Omental fat pad (tissue), 4 donors: ENCODE results near the gene PEX5L. TPM values are rescaled to one million over a fixed set of nuclear protein-coding genes. Genes with fewer than 3 reads are reported as not detected.
"Not testable (repeated sequence)": the region's sequence is repeated elsewhere in the genome, so short reads cannot be mapped to it uniquely, and the experiment has no call there.

ENCODE experiments used
- ATAC-seq: fragments of 150-250 bp; one replicate; pipeline ENCODE4 v1.9.1; 2016; ENCODE audit warnings: mild to moderate bottlenecking, moderate library complexity; ENCODE audit not compliant: low FRiP score
- DNase-seq: peaks from one replicate; pipeline ENCODE4 v3.0.0-alpha.2; 2019; ENCODE audit warnings: low spot score
- total RNA-seq, 4 donors: library from RNA; depleted of rRNA; stranded (reverse); fragments of >200 nt; gene quantifications; one replicate each; pipeline ENCODE4 v1.1.0, GENCODE V29; 2016
- TF ChIP-seq, protein P1 (sequence below), 3 donors: fragments of 450-650 bp; IDR thresholded peaks; one replicate each; pipeline ENCODE4 v1.5.1; 2016 to 2017; ENCODE audit warnings: antibody characterized with exemption in 3 of 3, mild to moderate bottlenecking in 3 of 3, moderate library complexity in 2 of 3

The PEX5L gene
- total RNA-seq, 4 donors from 2014 or later, result 0.72 to 6.3 (median 1.1) TPM; not detected in 1

DNA sequence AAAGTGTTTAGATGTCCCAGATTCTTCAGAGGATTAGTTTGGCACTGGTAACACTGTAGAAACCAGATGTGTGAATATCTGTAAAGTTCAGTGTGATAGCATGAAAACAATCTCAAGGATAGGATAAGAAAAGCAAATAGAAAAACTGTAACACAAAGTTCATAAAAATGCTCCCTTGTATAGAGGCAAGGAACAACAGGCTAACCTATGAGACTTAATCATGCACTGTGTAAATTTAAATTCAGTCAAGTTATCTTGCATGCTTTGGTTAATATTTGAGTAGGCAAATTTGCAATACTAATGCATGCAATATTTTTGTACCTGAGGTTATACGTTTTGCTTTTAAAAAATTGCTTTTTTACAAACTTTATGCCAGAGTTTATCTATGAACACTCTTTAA is 239.5 kb downstream of the PEX5L start:
- no peak for DNase-seq
- TF ChIP-seq, protein P1, sequence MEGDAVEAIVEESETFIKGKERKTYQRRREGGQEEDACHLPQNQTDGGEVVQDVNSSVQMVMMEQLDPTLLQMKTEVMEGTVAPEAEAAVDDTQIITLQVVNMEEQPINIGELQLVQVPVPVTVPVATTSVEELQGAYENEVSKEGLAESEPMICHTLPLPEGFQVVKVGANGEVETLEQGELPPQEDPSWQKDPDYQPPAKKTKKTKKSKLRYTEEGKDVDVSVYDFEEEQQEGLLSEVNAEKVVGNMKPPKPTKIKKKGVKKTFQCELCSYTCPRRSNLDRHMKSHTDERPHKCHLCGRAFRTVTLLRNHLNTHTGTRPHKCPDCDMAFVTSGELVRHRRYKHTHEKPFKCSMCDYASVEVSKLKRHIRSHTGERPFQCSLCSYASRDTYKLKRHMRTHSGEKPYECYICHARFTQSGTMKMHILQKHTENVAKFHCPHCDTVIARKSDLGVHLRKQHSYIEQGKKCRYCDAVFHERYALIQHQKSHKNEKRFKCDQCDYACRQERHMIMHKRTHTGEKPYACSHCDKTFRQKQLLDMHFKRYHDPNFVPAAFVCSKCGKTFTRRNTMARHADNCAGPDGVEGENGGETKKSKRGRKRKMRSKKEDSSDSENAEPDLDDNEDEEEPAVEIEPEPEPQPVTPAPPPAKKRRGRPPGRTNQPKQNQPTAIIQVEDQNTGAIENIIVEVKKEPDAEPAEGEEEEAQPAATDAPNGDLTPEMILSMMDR (IDR thresholded peaks at IDR 0.05), result no peak
- no peak for ATAC-seq

DNA sequence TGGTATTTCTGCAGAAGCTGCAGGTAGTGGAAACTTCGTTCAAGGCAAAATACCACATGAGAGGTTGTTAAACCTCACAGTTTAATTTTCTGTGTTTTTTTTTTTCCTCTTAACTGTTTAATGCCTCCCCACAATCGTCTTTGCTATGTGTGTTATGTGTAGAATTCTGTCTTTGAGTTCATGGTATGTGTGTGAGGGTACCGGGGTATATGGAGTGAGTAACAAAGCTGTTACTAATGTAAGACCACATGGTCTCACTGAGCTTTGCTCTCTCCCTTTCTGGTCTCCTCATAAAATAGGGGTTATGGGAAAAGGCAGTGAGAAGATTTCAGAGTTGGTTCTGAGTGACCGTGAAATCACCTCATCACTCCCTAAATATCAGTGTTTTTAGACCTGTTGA is 240.3 kb downstream of the PEX5L start:
- TF ChIP-seq, protein P1 (IDR thresholded peaks at IDR 0.05), result no peak
- ATAC-seq, result no peak
- no peak for DNase-seq

DNA sequence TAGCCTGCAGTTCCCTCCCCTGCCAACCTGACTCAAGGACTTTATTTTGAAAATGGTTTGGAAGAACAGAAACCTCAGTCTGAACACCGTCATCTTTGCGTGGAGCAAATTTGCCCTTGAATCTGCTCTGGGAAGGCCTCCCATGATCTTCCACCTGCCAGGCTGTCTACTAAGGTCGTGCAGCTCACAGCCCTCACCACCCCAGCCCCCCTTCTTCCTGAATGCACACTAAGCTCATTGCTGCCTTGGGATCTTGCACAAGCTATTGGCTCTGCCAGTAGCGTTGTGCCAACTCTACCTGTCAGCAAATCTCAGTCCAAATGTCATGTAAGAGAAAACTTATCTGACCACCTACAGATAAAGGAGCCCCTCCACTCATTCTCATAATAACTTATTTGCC is 242.4 kb downstream of the PEX5L start:
- no peak for ATAC-seq
- TF ChIP-seq, protein P1 (IDR thresholded peaks at IDR 0.05), result no peak
- no peak for DNase-seq

DNA sequence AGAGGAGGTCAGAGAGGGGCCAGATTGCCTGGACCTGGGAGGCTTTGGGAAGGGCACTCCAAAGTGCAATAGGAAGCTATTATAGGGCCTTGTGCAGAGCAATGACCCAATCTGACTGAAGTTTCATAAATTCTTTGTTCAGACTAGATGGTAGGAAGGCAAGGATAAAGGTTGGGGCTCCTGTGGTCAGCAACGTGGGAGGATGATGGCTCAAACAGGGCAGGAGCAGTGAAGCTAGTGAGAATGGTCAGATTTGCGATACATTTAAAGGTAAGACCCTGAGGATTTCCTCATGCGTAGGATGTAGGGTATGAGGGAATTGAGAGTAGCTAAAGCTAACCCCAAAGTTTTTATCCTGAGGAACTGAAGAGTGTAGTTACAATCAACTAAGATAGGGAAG is 244.9 kb downstream of the PEX5L start:
- no peak for ATAC-seq
- TF ChIP-seq, protein P1 (IDR thresholded peaks at IDR 0.05), result no peak
- no peak for DNase-seq

DNA sequence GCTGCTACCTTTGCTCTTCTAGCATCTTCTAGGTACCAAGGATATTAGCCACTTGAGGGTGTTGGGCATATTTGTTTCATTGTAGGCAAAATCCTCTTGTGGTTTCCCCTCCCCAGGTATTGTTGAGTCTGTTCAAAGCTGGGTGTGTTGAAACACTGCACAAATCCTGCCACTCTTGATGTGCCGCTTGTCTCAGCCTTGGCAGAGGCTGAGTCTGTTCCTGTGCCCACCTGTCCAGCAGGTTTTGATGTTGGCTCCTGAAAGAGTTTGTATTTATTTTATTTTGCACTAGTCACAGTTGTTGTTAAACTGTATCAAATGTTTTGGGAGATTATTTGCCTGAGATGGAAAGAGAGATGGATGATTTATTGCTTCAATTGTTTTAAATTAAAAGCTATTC is 247.7 kb downstream of the PEX5L start:
- no peak for DNase-seq
- TF ChIP-seq, protein P1 (IDR thresholded peaks at IDR 0.05), result no peak
- ATAC-seq, result no peak

DNA sequence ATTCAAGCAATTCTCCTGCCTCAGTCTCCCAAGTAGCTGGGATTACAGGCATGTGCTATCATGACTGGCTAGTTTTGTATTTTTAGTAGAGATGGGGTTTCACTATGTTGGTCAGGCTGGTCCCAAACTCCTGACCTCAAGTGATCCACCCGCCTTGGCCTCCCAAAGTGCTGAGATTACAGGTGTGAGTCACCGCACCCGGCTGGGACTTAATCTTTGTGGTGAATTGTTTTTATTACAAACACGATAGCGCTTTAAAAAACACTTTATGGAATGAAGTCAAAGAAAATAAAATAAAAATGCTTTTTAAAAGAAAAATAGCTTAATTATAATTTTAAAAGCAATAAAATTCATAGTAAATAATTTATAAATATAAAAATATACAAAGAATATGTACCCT is 253.9 kb downstream of the PEX5L start:
- DNase-seq, ATAC-seq: not testable (repeated sequence)

DNA sequence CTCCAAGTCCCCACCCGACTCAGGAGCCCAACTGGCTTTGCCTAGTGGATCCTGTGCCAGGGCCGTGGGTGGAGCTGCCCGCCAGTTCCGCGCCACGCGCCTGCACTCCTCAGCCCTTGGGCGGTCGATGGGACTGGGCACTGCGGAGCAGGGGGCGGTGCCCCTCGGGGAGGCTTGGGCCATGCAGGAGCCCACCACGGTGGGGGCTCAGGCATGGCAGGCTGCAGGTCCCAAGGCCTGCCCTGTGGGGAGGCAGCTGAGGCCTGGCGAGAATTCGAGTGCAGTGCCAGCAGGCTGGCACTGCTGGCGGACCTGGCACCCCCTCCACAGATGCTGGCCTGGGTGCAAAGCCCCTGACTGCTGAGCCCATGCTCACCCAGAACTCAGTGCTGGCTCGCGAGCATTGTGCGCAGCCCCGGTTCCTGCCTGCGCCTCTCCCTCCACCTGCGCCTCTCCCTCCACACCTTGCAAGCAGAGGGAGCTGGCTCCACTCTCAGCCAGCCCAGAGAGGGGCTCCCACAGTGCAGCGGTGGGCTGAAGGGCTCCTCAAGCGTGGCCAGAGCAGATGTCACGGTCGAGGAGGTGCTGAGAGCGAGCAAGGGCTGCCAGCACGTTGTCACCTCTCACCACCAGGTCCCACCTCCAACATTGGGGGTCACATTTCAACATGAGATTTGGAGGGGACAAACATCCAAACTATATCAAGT is 261.2 kb downstream of the PEX5L start:
- ATAC-seq (no peak), DNase-seq (no peak)
- TF ChIP-seq, protein P1 (IDR thresholded peaks at IDR 0.05), result no peak
